Measurements from ENCODE around the gene BIRC5.

Gene BIRC5

GRCh38 chr17:78224231-78225087 is 10.4 kb downstream of the BIRC5 start:
- DNase-seq, result peak in 29 of 56 donors; percentile 18 to 71 (median 53)

- DNase-seq, result peak in 1 of 56 donors; percentile 45
These were observed 11.2 kb downstream of the BIRC5 start for GRCh38 chr17:78225088-78225865.

GRCh38 chr17:78226055-78226758 is 12.2 kb downstream of the BIRC5 start:
- no peak for DNase-seq

DNA sequence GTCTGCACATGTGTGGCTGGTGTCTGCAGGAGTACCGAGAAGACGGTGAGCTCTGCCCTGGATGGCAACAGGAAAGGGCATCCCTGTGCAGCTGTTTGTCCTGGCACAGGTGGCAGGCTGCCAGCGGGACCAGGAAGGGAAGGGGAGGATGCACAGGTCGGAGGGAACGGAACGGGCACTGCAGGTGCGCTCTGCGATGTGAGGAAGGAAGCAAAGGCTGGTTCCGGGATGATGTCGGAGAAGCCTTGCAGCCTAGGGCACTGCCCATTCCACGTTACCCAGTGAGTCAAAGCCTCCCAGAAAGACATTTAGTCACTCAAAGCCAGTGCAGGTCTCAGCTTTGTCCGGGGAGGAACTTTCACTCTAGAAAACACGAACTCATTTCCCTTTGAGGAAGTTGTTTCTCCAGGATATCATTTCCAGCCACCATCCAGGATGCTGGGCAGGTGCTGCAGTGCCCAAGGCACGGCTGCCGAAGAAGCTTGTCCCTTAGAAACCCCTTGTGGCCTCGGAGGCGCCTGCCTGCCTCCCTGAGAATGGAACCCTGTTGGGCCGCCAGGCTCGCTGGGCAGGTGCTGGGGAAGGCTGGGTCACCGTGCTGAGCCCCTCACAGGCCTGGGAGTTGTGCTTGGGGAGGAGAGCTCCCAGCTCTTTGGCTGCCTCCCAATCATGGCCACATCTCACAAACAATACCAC is 12.9 kb downstream of the BIRC5 start:
- no peak for DNase-seq

GRCh38 chr17:78227455-78227916 is 13.4 kb downstream of the BIRC5 start:
- DNase-seq, result peak in 22 of 56 donors; percentile 18 to 71 (median 42)

GRCh38 chr17:78228176-78228575 is 14.1 kb downstream of the BIRC5 start:
- no peak for DNase-seq

DNA sequence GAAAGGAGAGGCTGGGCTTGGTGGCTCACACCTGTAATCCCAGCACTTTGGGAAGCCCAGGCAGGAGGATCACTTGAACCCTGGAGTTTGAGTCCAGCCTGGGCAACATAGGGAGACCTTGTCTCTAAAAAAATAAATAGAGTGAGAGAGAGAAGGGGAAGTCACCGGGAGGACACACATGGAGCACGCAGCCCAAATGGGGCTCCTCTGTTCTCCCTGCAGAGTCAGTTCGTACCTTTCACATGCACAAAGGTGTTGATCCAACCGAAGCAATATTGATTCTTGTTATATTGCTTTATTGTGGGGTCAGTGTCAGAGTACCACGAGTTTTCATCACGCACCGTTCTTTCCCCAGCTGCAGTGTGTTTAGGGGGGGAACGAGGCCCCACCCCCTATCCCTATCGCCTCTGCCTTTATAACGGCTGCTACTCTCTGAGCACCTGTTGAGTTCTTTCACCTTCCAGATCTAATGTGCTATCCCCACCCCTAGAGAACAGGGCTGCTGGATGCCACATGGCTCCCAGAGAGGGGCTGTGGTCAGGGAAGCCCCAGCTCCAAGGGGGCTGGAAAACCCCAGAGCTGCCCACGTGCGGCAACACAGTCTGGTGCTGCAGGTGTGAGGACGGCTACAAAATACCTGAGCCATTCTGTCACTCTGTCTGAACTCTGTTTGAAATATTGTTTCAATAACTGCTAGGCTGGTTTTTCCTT is 16.4 kb downstream of the BIRC5 start:
- DNase-seq, result no peak

- peak in 20 of 56 donors; percentile 22 to 60 (median 43) for DNase-seq
These were observed 17.2 kb downstream of the BIRC5 start, which contains the start of gene TMEM235 for GRCh38 chr17:78230996-78231935. Gene TMEM235, plus strand, starts transcription at chr17:78231631. Its CDS starts 393 bp downstream, at chr17:78232024.

- peak in 2 of 56 donors; percentile 32 to 46 for DNase-seq
These were observed 18.2 kb downstream of the BIRC5 start for GRCh38 chr17:78231991-78232858.

GRCh38 chr17:78232859-78233173 is 18.8 kb downstream of the BIRC5 start:
- no peak for DNase-seq

DNA sequence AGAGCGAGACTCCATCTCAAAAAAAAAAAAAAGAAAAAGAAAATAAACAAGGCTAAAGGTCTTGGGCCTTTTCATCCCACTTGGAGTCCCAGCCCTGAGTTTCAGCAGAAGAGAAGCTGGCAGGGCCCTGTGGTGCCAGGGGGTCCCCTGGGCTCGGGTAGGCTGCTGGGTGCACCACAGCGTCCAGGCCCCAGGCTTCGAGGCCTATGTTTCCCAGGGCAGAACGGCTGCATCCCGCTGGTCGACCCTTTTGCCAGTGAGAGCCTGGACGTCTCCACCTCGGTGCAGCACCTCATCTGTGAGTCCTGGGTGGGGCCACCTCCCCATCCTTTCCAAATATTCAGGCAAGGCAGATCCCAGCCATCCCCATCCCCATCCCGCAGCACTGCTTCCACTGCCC is 19.6 kb downstream of the BIRC5 start:
- no peak for DNase-seq

DNA sequence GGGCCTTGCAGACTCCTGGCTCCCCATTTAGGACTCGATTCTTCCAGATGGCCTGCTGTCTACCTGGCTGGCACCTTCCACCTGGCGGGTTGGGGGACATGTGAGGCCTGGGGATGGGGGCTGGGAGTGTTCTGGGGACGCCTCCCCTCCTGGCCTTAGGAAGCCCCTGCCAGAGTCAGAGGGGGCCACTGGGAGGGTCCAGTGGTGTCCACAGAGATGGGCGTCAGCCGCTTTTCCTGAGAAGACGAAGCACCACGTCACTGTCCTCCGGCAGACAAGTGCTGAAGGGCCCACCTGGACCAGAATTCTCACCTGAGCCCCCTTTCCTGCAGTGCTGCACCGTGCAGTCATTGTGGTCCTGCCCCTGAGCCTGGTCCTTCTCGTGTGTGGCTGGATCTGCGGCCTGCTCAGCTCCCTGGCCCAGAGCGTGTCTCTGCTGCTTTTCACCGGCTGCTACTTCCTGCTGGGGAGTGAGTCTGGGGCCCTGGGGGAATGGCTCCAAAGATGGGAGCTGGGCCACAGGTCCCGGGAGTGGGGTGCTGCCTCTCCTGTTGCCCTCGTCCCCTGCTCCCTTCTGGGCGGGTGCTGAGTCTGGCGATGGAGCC is 20.3 kb downstream of the BIRC5 start:
- DNase-seq, result no peak

- DNase-seq, result peak in 36 of 56 donors; percentile 14 to 86 (median 56)
These were observed 21.0 kb downstream of the BIRC5 start for GRCh38 chr17:78235022-78235421.

GRCh38 chr17:78235885-78236284 is 21.8 kb downstream of the BIRC5 start:
- no peak for DNase-seq

DNA sequence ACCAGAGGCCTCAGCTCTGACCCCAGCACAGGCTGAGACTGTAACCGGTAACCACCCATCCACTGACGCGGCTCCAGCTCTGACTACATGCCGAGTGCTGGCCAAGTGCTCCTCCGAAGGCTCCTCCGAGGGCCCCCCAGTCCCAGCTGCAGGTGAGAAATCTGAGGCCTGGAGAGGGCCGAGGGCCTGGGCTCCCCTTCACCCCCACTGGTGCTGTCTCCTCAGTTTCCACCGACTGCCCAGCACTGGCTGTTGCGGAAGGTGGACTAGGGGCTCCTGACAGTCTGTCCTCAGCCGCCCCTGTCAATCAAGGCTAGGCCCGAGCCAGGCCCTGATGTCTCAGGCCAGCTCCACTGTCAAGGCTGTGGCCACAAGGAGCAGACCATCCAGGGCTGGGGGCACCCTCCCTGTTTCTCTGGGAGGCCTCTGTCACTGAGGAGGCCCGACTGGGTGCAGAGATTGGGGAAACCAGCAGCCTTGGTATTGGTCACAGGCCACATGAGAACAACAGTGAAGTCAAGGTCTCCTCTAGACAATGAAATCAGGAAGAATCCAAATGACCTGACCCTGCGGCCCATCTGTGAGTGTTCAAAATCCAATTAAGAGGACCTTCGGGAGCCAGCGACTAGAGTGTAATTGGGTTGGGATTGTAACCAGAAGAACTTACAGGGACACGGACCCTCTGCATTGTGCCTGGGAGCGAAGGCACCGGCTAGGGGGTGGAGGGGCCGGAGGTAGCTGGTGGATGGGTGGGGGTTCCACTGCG is 22.5 kb downstream of the BIRC5 start:
- DNase-seq, result peak in 1 of 56 donors; percentile 27

GRCh38 chr17:78237401-78238012 is 23.5 kb downstream of the BIRC5 start:
- DNase-seq, result peak in 54 of 56 donors; percentile 36 to 94 (median 81)
